AG09309 (cell line): Measurements from ENCODE around the gene PSMD2.

Experiments
- DNase-seq: peaks from one replicate; pipeline ENCODE4 v3.0.0-alpha.2; 2010; ENCODE audit warnings: low read depth
- H3K4me3 ChIP-seq: 2 replicates; pipeline ENCODE4 v1.5.1; 2011; ENCODE audit warnings: mild to moderate bottlenecking, low read depth, low read length, moderate library complexity; ENCODE audit not compliant: control insufficient read depth
- TF ChIP-seq, protein P1 (sequence below): IDR thresholded peaks from 2 replicates; pipeline ENCODE4 v1.5.1; 2011; ENCODE audit warnings: mild to moderate bottlenecking, low read depth, low read length, inconsistent platforms; ENCODE audit not compliant: insufficient read depth, control insufficient read depth; ENCODE audit errors: missing control alignments

The PSMD2 gene

GRCh38 chr3:184311633-184312032 lies 12.6 kb downstream of the PSMD2 start:
- no peak overlapping the region for H3K4me3 ChIP-seq
- TF ChIP-seq, protein P1, sequence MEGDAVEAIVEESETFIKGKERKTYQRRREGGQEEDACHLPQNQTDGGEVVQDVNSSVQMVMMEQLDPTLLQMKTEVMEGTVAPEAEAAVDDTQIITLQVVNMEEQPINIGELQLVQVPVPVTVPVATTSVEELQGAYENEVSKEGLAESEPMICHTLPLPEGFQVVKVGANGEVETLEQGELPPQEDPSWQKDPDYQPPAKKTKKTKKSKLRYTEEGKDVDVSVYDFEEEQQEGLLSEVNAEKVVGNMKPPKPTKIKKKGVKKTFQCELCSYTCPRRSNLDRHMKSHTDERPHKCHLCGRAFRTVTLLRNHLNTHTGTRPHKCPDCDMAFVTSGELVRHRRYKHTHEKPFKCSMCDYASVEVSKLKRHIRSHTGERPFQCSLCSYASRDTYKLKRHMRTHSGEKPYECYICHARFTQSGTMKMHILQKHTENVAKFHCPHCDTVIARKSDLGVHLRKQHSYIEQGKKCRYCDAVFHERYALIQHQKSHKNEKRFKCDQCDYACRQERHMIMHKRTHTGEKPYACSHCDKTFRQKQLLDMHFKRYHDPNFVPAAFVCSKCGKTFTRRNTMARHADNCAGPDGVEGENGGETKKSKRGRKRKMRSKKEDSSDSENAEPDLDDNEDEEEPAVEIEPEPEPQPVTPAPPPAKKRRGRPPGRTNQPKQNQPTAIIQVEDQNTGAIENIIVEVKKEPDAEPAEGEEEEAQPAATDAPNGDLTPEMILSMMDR: no peak
- DNase-seq: no peak

GRCh38 chr3:184314363-184314699 lies 15.3 kb downstream of the PSMD2 start, which contains the start of gene EIF4G1:
Gene EIF4G1 (plus strand): TSS chr3:184314606. CDS start chr3:184315797, 1,191 bp downstream.
- TF ChIP-seq, protein P1: no peak
- H3K4me3 ChIP-seq: peak within 1 kb of the TSS; percentile 70
- peak; percentile 70 for DNase-seq

- peak overlapping the region; percentile 70 for H3K4me3 ChIP-seq
- no peak for DNase-seq
- TF ChIP-seq, protein P1: no peak
Measured at GRCh38 chr3:184314700-184315542, 15.9 kb downstream of the PSMD2 start.

GRCh38 chr3:184315543-184315867 lies 16.5 kb downstream of the PSMD2 start:
- TF ChIP-seq, protein P1: no peak
- peak overlapping the region; percentile 70 for H3K4me3 ChIP-seq
- no peak for DNase-seq

DNA sequence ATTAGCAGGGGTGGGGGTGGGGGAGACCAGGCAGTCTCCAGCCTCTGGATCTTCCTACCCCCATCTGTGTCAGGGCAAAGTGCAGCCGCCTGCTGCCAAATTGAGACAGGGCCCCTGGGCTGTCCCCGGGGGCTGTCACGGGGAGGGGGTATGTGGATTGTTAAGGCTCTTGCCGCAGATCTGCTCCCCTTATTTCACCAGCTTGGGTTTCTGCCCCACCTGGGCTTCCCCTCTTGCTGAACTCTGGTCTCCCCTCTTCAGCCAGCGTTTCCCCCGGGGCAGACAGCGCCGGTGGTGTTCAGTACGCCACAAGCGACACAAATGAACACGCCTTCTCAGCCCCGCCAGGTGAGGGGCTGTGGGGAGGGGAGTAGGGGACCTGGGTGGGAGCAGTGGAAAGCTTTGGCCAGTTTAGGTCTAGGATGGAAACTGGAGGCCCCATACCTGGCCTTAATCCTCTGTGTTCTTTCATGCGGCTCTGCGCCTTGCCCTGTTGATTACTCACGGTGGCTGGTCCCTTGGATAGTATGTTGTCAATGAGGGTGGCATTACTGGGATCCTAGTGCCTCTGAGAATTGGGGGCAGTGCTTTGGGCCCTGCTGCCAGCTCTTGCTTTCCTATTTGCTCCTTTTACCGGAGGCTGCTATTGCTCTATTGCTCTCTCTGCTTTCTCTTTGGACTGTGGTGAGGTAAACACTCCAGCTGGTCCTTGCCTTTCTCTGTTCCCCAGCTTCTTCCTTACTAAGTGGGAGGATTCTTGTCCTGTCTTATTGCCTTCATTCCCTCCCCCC lies 17.0 kb downstream of the PSMD2 start:
- peak overlapping the region; percentile 70 for H3K4me3 ChIP-seq
- DNase-seq: no peak
- TF ChIP-seq, protein P1: no peak

GRCh38 chr3:184316792-184317191 lies 17.8 kb downstream of the PSMD2 start:
- no peak for DNase-seq
- TF ChIP-seq, protein P1: no peak
- H3K4me3 ChIP-seq: peak overlapping the region; percentile 70
